ENCODE results near the gene ALPL. TPM values are rescaled to one million over a fixed set of nuclear protein-coding genes. Genes with fewer than 3 reads are reported as not detected.
"Not testable (repeated sequence)": the region's sequence is repeated elsewhere in the genome, so short reads cannot be mapped to it uniquely, and the experiment has no call there.

The ALPL gene
- polyA plus RNA-seq (2013, experiment 1 of 2): 13.0 TPM
- 11.0 TPM for polyA plus RNA-seq (2013, experiment 2 of 2)

DNA sequence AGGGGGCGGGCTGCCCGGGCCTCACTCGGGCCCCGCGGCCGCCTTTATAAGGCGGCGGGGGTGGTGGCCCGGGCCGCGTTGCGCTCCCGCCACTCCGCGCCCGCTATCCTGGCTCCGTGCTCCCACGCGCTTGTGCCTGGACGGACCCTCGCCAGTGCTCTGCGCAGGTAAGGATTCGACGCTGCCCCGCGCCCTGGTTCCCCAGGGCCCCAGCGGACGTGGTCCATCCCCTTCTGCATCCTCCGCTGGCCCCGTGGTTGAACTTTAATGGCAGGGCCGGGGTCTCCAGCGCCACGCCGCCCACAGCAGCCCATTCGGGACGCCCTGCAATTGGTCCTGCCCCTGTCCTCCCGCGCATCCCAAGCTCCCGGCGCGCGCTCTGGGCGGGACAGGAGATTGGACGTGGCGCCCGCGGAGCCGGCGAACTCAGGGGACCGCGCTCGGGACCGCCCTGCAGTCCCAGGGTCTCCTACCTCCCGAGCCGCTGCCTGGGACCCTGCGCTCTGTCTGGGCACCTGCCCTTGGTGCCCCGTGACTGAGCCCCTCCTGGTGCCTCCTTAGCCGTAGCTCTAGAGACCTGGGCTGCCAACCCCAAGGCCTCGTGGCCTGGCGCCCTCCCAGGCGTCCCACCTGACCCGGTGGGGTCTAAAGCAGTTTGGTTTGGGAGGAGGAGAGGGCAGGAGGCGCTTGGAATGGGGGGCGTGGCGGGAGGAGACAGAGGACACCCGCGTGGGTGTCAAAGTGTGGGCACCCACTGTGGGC is at the start of gene ALPL:
Gene ALPL (plus strand): TSS at position 73 of the 762 bp plus-strand sequence. CDS start 44,659 bp downstream, outside the sequence.
- Histone ChIP-seq H3K36me3 (ENCODE audit: control insufficient read depth, insufficient read depth, low read length) (no peaks in the 10 kb centered on the region), H3K9me3 (ENCODE audit: control insufficient read depth, low read length) (no peaks in the 10 kb centered on the region), H3K4me3 (ENCODE audit: extremely low read depth, insufficient read depth, low read length, poor library complexity, severe bottlenecking) (peak within 1 kb of the TSS; percentile 36), H3K27ac (ENCODE audit: low read depth, low read length, severe bottlenecking) (no peak within 1 kb of the TSS), H3K4me1 (ENCODE audit: control insufficient read depth, insufficient read depth, low read length, poor library complexity, severe bottlenecking) (peaks cover 9% of the 10 kb centered on the region)
- 1 to 2% methylated on average over 55 to 58 of the region's 67 CpGs for WGBS, 2 experiments (ENCODE audit: insufficient coverage in 2 of 2)

DNA sequence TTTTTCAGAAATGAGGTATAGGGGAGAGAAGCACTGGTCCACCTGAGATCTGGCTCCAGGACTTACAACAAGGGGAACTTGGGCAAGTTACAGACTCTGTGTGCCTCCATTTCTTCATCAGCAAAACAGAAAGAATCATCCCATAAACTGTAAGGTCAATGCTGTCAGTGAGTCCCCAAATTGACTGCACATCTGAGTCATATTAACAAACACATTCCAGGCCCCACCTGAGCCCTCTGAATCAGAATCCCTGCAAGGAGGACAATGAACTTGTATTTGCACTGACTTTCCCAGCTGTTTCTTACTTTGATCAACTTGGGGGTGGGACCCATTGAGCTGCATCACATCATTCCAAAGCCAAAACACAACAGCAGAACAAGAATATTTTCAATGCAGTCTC is 44.1 kb upstream of the ALPL start:
- H3K36me3 ChIP-seq (ENCODE audit: control insufficient read depth, insufficient read depth, low read length); H3K4me3 ChIP-seq (ENCODE audit: extremely low read depth, insufficient read depth, low read length, poor library complexity, severe bottlenecking); H3K27ac ChIP-seq (ENCODE audit: low read depth, low read length, severe bottlenecking); H3K4me1 ChIP-seq (ENCODE audit: control insufficient read depth, insufficient read depth, low read length, poor library complexity, severe bottlenecking); H3K9me3 ChIP-seq (ENCODE audit: control insufficient read depth, low read length): not testable (repeated sequence)

DNA sequence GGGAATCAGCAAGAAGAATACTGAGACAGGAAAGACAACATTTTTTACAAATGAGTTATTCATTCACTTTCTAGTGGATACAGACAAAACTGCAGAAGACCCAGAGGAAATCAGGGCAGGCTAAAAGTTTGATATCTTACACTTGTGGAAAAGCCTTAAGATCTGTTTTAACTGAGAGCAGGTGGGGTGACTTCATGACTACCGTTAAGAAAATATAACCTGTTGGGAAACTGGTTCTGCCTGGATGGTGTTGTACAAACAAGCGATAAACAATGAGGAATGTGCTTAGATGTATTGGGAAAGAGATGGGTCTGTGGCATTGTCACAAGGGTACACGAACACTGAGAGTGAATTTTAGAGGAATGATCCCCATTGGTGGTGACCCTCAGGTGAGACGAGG is 41.3 kb upstream of the ALPL start:
- H3K27ac ChIP-seq (ENCODE audit: low read depth, low read length, severe bottlenecking); H3K36me3 ChIP-seq (ENCODE audit: control insufficient read depth, insufficient read depth, low read length); H3K4me1 ChIP-seq (ENCODE audit: control insufficient read depth, insufficient read depth, low read length, poor library complexity, severe bottlenecking); H3K9me3 ChIP-seq (ENCODE audit: control insufficient read depth, low read length); H3K4me3 ChIP-seq (ENCODE audit: extremely low read depth, insufficient read depth, low read length, poor library complexity, severe bottlenecking): not testable (repeated sequence)
- WGBS, 2 experiments (ENCODE audit: insufficient coverage in 2 of 2): 79 to 95% methylated on average over 3 of the region's 4 CpGs

DNA sequence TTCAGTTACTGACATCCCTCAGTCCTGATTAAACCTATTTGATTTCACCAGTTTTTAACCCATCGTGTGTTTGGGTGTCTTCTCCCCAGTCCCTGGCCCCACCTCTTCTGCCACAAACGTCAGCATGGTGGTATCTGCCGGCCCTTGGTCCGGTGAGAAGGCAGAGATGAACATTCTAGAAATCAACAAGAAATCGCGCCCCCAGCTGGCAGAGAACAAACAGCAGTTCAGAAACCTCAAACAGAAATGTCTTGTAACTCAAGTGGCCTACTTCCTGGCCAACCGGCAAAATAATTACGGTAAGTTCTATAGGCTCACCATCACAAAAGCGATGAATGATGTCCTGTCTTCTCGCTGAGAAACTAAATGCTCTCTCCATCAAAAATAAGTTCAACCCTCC is 40.6 kb upstream of the ALPL start:
- Histone ChIP-seq H3K36me3 (ENCODE audit: control insufficient read depth, insufficient read depth, low read length) (no peaks in the 10 kb centered on the region), H3K4me1 (ENCODE audit: control insufficient read depth, insufficient read depth, low read length, poor library complexity, severe bottlenecking) (no peaks in the 10 kb centered on the region), H3K27ac (ENCODE audit: low read depth, low read length, severe bottlenecking) (no peak overlapping the region), H3K9me3 (ENCODE audit: control insufficient read depth, low read length) (no peaks in the 10 kb centered on the region), H3K4me3 (ENCODE audit: extremely low read depth, insufficient read depth, low read length, poor library complexity, severe bottlenecking) (no peak overlapping the region)
- 68 to 81% methylated on average over 6 to 8 of the region's 10 CpGs for WGBS, 2 experiments (ENCODE audit: insufficient coverage in 2 of 2)

DNA sequence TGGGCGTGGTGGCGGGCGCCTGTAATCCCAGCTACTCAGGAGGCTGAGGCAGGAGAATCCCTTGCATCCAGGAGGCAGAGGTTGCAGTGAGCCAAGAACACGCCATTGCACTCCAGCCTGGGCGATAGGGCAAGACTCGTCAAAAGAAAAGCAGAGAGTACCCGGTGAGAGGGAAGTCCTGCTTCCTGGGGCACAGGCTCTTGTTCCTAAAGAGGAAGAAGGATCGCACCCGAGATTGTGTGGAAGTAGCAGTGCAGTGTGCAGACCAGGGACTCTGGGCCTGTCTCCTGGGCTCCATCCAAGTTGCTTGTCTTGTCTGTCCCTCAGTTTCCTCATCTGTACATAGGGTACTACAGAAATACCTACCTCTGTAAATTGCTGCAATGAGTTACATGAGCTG is 39.6 kb upstream of the ALPL start:
- Histone ChIP-seq H3K36me3 (ENCODE audit: control insufficient read depth, insufficient read depth, low read length) (no peaks in the 10 kb centered on the region), H3K9me3 (ENCODE audit: control insufficient read depth, low read length) (no peaks in the 10 kb centered on the region), H3K27ac (ENCODE audit: low read depth, low read length, severe bottlenecking) (no peak overlapping the region), H3K4me1 (ENCODE audit: control insufficient read depth, insufficient read depth, low read length, poor library complexity, severe bottlenecking) (no peaks in the 10 kb centered on the region), H3K4me3 (ENCODE audit: extremely low read depth, insufficient read depth, low read length, poor library complexity, severe bottlenecking) (no peak overlapping the region)
- WGBS, 2 experiments (ENCODE audit: insufficient coverage in 2 of 2): 85 to 94% methylated on average over 7 to 9 of the region's 9 CpGs

DNA sequence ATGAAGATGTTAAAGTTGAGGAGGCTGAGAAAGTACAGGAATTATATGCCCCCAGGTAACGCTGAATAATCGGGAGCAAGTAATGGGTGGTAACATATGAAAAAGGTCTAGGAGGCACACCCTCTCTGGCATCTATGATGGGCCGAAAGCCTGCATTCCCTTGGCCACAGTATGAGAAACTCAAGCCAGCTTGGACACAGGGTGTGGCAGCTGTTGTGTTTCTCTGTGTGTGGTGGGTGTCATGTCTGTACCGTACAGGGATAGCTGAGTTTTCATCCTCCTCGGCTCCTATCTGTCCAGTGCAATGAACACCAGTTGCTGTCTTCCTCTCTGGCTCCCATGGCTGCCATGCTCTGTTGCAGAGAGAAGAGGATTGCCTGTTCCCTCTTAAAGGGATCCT is 36.4 kb upstream of the ALPL start:
- H3K27ac ChIP-seq (ENCODE audit: low read depth, low read length, severe bottlenecking): no peak overlapping the region
- no peaks in the 10 kb centered on the region for H3K9me3 ChIP-seq (ENCODE audit: control insufficient read depth, low read length)
- H3K4me1 ChIP-seq (ENCODE audit: control insufficient read depth, insufficient read depth, low read length, poor library complexity, severe bottlenecking): no peaks in the 10 kb centered on the region
- WGBS, 2 experiments (ENCODE audit: insufficient coverage in 2 of 2): 80 to 90% methylated on average over 4 to 5 of the region's 5 CpGs
- H3K36me3 ChIP-seq (ENCODE audit: control insufficient read depth, insufficient read depth, low read length): no peaks in the 10 kb centered on the region
- no peak overlapping the region for H3K4me3 ChIP-seq (ENCODE audit: extremely low read depth, insufficient read depth, low read length, poor library complexity, severe bottlenecking)

DNA sequence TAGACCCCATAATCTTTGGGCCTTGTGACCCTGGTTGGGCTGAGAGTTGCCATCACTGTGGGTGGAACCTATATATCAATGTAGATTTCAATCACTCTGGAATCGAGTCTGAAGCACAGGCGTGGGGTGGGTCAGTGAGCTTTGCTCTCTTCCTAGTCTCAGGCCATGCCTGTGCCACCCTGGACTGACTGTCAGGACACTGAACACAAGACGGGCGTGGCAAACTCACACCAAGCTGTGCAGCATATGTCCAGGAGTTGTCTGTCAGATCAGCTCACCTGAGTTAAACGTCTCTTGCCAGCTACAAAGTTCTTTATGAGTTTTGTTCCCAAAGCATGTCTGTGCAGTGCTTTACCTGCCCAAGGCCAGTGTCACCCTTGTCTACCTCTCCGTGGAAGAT is 30.9 kb upstream of the ALPL start:
- Histone ChIP-seq H3K27ac (ENCODE audit: low read depth, low read length, severe bottlenecking) (no peak overlapping the region), H3K9me3 (ENCODE audit: control insufficient read depth, low read length) (no peaks in the 10 kb centered on the region), H3K4me1 (ENCODE audit: control insufficient read depth, insufficient read depth, low read length, poor library complexity, severe bottlenecking) (no peaks in the 10 kb centered on the region), H3K36me3 (ENCODE audit: control insufficient read depth, insufficient read depth, low read length) (peaks cover 3% of the 10 kb centered on the region), H3K4me3 (ENCODE audit: extremely low read depth, insufficient read depth, low read length, poor library complexity, severe bottlenecking) (no peak overlapping the region)
- WGBS, 2 experiments (ENCODE audit: insufficient coverage in 2 of 2): 93% methylated on average over 6 of the region's 6 CpGs

DNA sequence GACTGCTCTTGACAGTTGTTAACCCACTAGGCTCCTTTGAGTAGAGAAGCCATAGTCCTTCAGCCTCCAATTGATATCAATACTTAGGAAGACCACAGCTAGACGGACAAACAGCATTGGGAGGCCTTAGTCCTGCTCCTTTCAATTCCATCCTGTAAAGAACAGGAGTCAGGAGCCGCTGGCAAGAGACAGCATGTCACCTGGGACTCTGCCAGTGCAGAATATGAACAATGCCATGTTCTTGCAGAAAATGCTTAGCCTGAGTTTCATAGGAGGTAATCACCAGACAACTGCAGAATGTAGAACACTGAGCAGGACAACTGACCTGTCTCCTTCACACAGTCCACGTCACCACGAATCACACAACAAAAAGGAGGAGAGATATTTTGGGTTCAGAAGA is 25.3 kb upstream of the ALPL start:
- not testable (repeated sequence) for H3K4me1 ChIP-seq (ENCODE audit: control insufficient read depth, insufficient read depth, low read length, poor library complexity, severe bottlenecking); H3K4me3 ChIP-seq (ENCODE audit: extremely low read depth, insufficient read depth, low read length, poor library complexity, severe bottlenecking); H3K27ac ChIP-seq (ENCODE audit: low read depth, low read length, severe bottlenecking); H3K36me3 ChIP-seq (ENCODE audit: control insufficient read depth, insufficient read depth, low read length); H3K9me3 ChIP-seq (ENCODE audit: control insufficient read depth, low read length)
- 90% methylated on average over 2 of the region's 4 CpGs; no CpG with 5 or more reads in 1 of the 2 experiments for WGBS, 2 experiments (ENCODE audit: insufficient coverage in 2 of 2)

DNA sequence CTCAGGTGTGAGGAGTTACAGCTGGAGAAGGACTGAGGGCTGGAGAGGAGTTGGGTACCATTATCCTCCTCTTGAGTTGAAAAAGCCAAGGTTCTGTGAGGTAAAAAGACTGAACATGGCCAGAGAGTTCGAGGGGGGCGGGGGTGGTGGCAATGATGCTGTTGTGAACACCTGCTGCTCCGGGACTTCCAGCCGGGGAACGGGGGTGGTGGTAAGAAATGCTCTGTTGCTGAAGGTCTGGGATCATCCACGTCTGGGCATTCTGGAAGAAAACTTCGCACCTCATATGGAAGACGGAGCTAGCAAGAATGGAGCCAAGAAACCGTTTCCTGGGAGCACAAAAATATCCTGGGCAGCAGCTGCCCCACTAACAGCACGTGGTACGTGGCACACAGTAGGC is 20.1 kb upstream of the ALPL start:
- 92 to 96% methylated on average over 11 of the region's 11 CpGs for WGBS, 2 experiments (ENCODE audit: insufficient coverage in 2 of 2)
- Histone ChIP-seq H3K4me1 (ENCODE audit: control insufficient read depth, insufficient read depth, low read length, poor library complexity, severe bottlenecking) (no peaks in the 10 kb centered on the region), H3K27ac (ENCODE audit: low read depth, low read length, severe bottlenecking) (no peak overlapping the region), H3K4me3 (ENCODE audit: extremely low read depth, insufficient read depth, low read length, poor library complexity, severe bottlenecking) (no peak overlapping the region), H3K36me3 (ENCODE audit: control insufficient read depth, insufficient read depth, low read length) (no peaks in the 10 kb centered on the region), H3K9me3 (ENCODE audit: control insufficient read depth, low read length) (peaks cover 3% of the 10 kb centered on the region)

DNA sequence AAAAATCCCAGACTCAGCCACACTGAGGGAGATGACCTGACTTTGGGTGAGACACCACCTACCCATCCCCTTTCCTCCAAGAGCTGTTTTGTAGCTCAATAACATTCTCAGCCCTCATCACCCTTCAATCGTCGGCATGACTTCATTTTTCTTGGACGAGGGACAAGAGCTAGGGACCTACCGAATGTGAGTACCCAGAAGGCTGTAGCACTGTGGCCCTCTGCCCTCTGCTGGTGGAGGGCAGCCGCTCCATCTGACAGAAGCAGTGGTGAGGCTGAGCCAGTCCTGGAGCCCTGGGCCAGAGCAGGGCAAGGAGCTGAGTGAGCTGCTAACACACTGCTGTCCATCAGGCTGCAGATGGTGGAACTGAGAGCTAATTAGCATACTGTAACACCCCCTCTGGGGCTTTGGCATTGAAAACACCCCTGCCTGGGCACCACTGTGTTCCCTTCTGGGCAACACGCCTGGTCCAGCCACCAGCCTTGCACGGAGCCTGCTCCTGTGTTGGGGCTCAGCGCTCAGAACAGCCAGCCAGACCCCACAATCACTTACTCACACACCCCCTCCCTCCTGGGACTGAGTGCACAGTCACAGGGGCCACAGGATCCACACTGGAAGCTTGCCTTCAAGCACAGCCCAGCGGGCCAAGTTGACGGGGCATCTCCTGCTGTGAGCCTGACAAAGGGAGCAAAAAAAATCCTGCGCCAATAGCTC is 18.3 kb upstream of the ALPL start:
- no peaks in the 10 kb centered on the region for H3K4me1 ChIP-seq (ENCODE audit: control insufficient read depth, insufficient read depth, low read length, poor library complexity, severe bottlenecking)
- H3K27ac ChIP-seq (ENCODE audit: low read depth, low read length, severe bottlenecking): no peak overlapping the region
- peaks cover 3% of the 10 kb centered on the region for H3K9me3 ChIP-seq (ENCODE audit: control insufficient read depth, low read length)
- WGBS, 2 experiments (ENCODE audit: insufficient coverage in 2 of 2): 90 to 98% methylated on average over 8 to 11 of the region's 11 CpGs
- no peaks in the 10 kb centered on the region for H3K36me3 ChIP-seq (ENCODE audit: control insufficient read depth, insufficient read depth, low read length)
- no peak overlapping the region for H3K4me3 ChIP-seq (ENCODE audit: extremely low read depth, insufficient read depth, low read length, poor library complexity, severe bottlenecking)

Measured in mesodermal cell (in vitro differentiated cells).